DMS53 treated with DMSO at 0.1 percent for 48 hours (cell line): ENCODE measurements around the gene TFR2.

Experiments used
- DNase-seq: peaks from one replicate; lab custom pipeline; 2025; ENCODE audit not compliant: unreplicated experiment; lab: John Stamatoyannopoulos, UW

TFR2 gene

GRCh38 chr7:100654908-100655831, 13.8 kb upstream of the TFR2 start:
- DNase-seq = no peak

DNA sequence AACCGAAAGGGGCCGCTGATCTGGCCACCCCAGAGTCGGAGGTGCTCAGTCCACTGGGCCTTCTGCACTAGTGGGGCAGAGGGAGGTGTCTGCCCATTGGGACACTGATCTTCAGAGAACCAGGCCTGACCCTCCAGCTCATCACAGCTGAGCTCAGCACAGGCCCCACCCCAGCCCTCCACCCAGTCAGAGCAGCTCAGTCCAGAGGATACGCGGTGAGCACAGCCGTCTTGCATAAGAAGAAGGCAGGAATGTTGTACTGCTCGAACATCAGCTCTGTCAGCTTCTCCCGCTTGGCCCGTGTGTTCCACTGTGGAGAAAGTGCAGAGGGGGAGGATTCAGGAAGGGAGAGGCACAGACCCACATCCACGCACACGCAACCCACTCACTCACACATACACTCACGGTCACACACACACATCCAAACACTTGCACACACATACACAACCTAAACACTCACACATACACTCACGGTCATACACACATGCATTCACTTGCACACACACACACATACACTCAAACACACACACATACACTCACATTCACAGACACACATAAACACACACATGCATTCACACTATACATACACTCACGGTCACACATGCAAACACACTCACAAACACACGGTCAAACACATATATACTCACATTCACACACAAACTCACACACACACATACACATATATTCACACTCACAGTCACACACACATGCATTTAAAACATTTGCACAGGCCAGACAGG, 8.6 kb upstream of the TFR2 start:
- DNase-seq = no peak

- DNase-seq = no peak
Observed at GRCh38 chr7:100642534-100642907, 1.2 kb upstream of the TFR2 start.

DNA sequence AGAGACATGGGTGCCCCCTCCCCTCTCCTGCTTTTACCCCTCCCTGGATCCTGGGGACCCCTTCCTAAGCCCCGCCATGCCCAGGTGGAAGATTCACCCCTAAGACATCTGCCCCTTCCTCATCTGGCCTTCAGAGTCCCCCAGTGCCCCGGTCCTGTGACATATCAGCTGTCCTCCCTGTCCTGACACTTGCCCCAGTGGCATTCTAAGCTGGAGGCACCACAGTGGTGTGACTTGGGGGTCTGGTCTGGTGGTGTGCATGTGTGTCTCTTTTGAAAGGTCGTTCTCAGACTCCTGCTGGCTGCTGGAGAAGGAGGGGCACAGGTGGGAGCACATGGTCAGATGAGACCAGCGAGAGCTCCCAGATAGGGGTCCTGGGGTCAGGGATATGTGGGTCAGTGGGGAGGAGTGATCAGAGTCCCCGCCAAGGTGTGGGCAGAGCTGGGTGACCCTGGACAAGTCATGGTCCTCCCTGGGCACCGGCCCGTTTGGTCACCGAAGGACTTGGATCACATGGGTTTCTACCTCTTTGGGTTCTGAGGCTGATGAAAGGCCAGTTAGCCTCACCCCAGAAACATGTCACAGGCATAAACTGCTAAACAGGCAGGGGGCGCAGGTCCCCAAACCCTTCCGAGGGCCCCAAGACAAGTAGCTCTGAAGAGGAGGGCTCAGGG, 645 bp upstream of the TFR2 start:
- no peak for DNase-seq

DNA sequence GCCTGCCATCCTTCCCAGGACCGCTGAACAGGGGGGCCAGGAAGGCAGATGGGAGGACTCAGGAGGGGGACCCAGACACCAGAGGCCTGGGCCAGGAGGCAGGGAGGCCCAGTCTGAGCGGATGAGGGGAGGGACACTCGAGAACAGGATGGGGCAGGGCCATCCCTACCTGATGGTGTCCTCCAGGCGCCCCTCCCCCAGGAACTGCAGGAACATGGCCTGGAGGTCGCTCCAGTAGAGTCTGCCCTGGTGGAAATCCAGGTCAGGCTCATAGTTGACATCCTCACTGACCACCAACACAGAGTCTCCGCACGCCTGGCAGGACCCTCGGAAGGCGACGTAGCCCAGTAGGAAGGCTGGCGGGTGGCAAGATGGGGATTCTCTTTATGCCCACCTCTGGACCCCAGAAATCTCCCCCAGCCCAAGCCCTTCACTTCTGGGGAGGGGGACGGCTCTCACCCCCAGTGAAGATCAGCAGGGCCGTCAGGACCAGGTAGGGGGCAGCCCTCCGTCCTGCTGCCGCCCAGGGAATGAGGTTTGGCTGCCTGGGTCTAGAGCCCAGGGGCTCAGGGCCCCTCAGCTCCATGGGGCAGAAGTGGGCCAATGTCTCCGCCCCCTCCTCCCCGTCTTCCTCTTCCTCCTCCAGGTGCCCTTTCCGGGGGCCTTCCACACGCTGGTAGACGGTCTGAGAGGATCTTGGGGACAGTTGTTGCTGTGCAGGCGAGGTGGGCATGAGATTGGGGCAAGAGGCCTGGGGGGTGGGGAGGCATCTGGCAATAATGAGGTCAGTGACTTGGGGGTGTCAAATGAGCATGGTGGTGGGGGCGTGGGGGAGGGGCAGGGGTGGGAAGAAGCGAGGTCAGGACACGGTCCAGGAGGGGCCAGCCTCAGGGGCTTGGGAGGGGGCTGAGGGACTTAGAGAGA, 573 bp downstream of the TFR2 start:
- DNase-seq = no peak

GRCh38 chr7:100639995-100640516, 1.3 kb downstream of the TFR2 start:
- DNase-seq = no peak

DNA sequence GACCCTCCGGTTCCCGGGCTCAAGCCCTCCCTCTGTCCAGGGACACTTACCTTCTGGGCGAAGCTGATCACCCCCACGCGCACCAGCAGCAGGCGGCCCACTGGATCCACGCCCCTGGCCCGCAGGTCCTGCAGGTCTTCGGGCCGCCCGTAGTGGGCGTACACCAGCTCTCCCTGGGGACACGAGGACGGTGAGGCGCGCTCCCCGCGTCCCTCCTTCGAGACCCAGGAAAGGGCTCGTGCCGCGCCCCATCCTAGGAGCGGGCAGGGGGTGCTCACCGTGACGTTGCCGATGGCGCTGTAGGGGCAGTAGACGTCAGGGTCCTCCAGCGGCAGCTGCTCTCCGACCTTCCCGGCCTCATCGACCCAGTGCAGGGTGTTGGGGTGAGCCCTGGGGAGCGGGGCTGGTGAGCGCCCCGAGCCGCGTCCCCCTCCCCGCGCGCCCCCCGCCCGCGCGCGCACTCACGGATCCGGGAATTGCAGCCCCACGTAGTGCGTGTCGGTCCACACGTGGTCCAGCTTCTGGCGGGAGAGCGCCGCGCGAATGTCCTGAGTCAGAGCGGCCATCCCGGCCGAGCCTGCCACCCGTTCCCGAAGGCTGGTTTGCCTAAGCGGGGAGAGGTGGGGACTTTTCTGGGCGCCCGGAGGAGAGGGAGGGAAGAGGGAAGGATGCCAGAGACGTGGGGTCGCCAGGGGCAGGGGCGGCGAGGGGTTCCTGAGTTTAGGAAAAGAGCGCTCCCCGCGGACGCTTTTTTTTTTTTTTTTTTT, 8.2 kb downstream of the TFR2 start:
- DNase-seq = peak; percentile 38

DNA sequence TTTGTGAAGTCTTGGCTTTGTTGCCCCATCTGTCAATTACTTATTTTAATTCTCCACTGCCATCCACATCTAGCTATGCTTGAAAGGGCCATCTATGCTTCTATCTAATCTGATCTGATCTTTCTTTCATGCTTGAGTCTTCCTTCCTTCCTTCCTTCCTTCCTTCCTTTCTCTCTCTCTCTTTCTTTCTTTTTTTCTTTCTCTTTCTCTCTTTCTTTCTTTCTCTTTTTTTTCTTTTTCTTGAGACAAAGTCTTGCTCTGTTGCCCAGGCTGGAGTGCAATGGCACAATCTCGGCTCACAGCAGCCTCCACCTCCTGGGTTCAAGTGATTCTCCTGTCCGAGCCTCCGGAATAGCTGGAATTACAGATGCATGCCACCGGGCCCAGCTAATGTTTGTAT, 11.3 kb downstream of the TFR2 start:
- DNase-seq = no peak

DNA sequence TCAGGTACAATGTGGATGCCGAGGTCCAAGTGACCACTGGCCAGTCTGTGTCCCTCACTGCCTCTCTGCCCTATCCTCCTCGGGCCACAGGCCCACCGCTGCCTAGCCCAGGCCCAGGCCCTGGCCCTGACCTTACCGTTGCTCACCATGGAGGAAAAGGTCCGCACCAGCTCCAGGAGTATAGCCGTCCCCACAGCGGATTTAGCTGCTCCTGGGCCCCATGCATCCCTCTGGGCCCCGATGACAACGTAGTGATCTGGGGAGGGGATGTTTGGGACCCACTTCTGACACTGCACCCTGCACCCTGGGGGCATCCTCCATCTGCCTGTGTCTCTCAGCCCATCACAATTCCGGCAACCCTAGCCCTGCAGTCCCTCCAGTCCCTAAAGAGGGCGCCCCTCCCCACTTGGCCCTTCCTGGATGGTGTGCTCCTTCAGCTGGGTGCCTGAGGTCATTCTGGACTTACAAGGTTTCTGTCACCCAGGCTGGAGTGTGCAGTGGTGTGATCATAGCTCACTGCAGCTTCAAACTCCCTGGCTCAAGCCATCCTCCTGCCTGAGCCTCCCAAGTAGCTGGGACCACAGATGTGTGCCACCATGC, 12.1 kb downstream of the TFR2 start:
- no peak for DNase-seq

DNA sequence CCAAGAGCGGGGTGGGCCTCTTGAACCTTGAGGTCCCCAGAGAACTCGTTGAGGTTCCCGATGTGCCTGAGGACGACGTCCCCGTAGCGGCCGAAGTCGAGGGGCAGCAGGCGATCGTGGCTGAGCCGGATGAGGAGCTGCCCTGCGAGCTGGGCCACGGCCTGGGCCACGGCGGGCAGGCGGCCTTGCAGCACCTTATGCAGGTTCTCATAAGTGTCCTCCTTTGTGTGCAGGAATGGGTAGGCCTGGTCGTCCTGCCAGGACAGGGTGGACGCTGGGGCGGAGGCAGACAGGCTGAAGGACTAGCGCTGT, 14.2 kb downstream of the TFR2 start:
- no peak for DNase-seq

GRCh38 chr7:100626530-100627237, 14.7 kb downstream of the TFR2 start:
- DNase-seq = peak; percentile 73

- no peak for DNase-seq
Observed at GRCh38 chr7:100626055-100626454, 15.3 kb downstream of the TFR2 start.

GRCh38 chr7:100623951-100624824, 17.2 kb downstream of the TFR2 start:
- DNase-seq = no peak

- no peak for DNase-seq
Observed at GRCh38 chr7:100621554-100621953, 19.8 kb downstream of the TFR2 start.

- no peak for DNase-seq
Observed at GRCh38 chr7:100620804-100621203, 20.5 kb downstream of the TFR2 start.

- DNase-seq = no peak
Observed at GRCh38 chr7:100620239-100620638, 21.1 kb downstream of the TFR2 start.

DNA sequence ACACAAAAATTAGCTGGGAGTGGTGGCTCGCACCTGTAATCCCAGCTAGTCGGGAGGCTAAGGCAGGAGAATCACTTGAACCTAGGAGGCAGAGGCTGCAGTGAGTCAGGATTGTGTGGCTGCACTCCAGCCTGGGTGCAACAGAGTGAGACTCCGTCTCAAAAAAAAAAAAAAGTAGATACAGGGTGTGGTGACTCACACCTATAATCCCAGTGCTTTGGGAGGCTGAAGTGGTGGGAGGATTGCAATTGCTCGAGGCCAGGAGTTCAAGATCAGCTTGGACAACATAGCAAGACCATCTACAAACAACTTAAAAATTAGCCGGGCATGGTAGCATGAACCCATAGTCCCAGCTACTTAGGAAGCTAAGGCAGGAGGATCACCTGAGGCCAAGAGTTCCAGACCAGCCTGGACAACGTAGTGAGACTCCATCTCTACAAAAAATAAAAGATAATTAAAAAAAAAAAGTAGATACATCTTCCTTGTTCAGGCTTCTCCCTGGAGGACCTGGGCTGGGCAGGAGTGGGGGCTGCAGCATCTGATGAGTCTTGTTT, 27.0 kb downstream of the TFR2 start:
- DNase-seq = no peak
